A549 (cell line): ENCODE data around the gene STK4.

ENCODE experiments used
- CBX2 ChIP-seq: fragments of 200-600 bp; sonication (generic); IDR thresholded peaks from 2 replicates; pipeline ENCODE4 v1.6.1; 2016; ENCODE audit warnings: low read depth, mild to moderate bottlenecking, borderline replicate concordance
- CHD2 ChIP-seq: fragments of 150-350 bp; IDR thresholded peaks from 2 replicates; pipeline ENCODE4 v1.6.1; 2014; ENCODE audit warnings: low read length; ENCODE audit not compliant: partially characterized antibody
- CHD4 ChIP-seq: fragments of 200-600 bp; sonication (generic); IDR thresholded peaks from 2 replicates; pipeline ENCODE4 v1.6.1; 2016; ENCODE audit warnings: antibody characterized with exemption, mild to moderate bottlenecking, borderline replicate concordance
- ZNF302 ChIP-seq: fragments of 250-450 bp; sonication (Bioruptor Pico); IDR thresholded peaks from 2 replicates; pipeline ENCODE4 v1.9.0; 2021; ENCODE audit warnings: inconsistent platforms, mild to moderate bottlenecking, moderate library complexity
- TF ChIP-seq, protein P1 (sequence below): fragments of >200 bp; sonication (Bioruptor Twin); formaldehyde crosslinking; IDR thresholded peaks from 3 replicates; pipeline ENCODE4 v1.5.1; 2016
- TF ChIP-seq, protein P2 (sequence below): IDR thresholded peaks from 2 replicates; pipeline ENCODE4 v1.6.1; 2012

DNA sequence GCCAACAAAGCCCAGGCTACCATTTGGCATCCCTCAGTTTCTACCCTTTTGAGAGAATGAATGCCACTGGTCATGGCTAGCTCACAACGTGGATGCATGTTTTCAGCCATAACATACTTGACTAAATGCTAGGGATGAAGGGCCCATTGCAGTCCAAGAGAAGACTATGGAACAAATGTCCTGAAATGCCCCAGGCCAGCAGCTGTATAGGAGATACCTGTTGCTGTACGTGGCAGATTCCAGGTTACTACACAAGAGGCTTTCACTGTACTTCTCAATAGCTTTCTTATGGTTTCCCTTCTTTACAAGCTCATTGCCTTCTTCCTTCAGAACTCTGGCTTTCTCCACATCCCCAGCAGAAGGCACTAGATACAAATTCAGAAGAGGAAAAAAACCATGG is 17.8 kb upstream of the STK4 start:
- TF ChIP-seq, protein P1, sequence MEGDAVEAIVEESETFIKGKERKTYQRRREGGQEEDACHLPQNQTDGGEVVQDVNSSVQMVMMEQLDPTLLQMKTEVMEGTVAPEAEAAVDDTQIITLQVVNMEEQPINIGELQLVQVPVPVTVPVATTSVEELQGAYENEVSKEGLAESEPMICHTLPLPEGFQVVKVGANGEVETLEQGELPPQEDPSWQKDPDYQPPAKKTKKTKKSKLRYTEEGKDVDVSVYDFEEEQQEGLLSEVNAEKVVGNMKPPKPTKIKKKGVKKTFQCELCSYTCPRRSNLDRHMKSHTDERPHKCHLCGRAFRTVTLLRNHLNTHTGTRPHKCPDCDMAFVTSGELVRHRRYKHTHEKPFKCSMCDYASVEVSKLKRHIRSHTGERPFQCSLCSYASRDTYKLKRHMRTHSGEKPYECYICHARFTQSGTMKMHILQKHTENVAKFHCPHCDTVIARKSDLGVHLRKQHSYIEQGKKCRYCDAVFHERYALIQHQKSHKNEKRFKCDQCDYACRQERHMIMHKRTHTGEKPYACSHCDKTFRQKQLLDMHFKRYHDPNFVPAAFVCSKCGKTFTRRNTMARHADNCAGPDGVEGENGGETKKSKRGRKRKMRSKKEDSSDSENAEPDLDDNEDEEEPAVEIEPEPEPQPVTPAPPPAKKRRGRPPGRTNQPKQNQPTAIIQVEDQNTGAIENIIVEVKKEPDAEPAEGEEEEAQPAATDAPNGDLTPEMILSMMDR, result no peak
- TF ChIP-seq CHD2, result no peak
- no peak for TF ChIP-seq CBX2
- TF ChIP-seq, protein P2, sequence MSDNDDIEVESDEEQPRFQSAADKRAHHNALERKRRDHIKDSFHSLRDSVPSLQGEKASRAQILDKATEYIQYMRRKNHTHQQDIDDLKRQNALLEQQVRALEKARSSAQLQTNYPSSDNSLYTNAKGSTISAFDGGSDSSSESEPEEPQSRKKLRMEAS, result no peak
- no peak for TF ChIP-seq CHD4
- no peak for TF ChIP-seq ZNF302 (CRISPR knock-in tag)
